HEK293 (cell line): ENCODE measurements around the gene CBX1.
A peak's percentile ranks its signal among the peaks of the same experiment; 100 is the strongest.

Source experiments
- CTCF ChIA-PET: fragments of 350-600 bp; formaldehyde crosslinking; extraction: SDS; loops from one replicate; lab custom pipeline; 2021; ENCODE audit warnings: antibody characterized with exemption; lab: Yijun Ruan, JAX
- POLR2A ChIA-PET: fragments of 300-600 bp; formaldehyde crosslinking; extraction: SDS; loops from one replicate; lab custom pipeline; 2020; ENCODE audit warnings: antibody characterized with exemption, inconsistent platforms; lab: Yijun Ruan, JAX
- H3K27ac ChIP-seq: fragments of 200-500 bp; sonication (Bioruptor generic); 2 replicates; pipeline ENCODE4 v1.5.1; 2014; ENCODE audit warnings: low read depth, low read length, control low read depth, inconsistent platforms; ENCODE audit errors: extremely low read depth
- H3K36me3 ChIP-seq, 2 experiments: fragments of 200-500 bp in 1 of 2; sonication (Bioruptor generic) in 1 of 2; 1 replicate in 1 of 2; 2 replicates in 1 of 2; pipeline ENCODE4 v1.5.1; 2014 to 2017; ENCODE audit warnings: inconsistent platforms in 2 of 2, low read length in 2 of 2; ENCODE audit not compliant: control insufficient read depth in 2 of 2, insufficient read depth in 1 of 2
- H3K4me1 ChIP-seq: fragments of 200-500 bp; sonication (Bioruptor generic); 2 replicates; pipeline ENCODE4 v1.5.1; 2014; ENCODE audit warnings: mild to moderate bottlenecking, low read length, inconsistent platforms; ENCODE audit not compliant: control insufficient read depth, insufficient read depth
- H3K4me3 ChIP-seq: 2 replicates; pipeline ENCODE4 v1.5.1; 2011; ENCODE audit warnings: low read depth, mild to moderate bottlenecking, control low read depth, low read length, moderate library complexity
- H3K9me3 ChIP-seq: fragments of 200-500 bp; sonication (Bioruptor generic); 2 replicates; pipeline ENCODE4 v1.5.1; 2014; ENCODE audit warnings: low read depth, low read length, inconsistent platforms; ENCODE audit not compliant: control insufficient read depth, insufficient read depth
- AEBP2 ChIP-seq: fragments of 450-650 bp; formaldehyde crosslinking; IDR thresholded peaks from 2 replicates; pipeline ENCODE4 v1.5.1; 2016; ENCODE audit warnings: missing biosample characterization, missing genetic modification characterization, borderline replicate concordance
- GLI4 ChIP-seq: fragments of 450-650 bp; formaldehyde crosslinking; IDR thresholded peaks from 2 replicates; pipeline ENCODE4 v1.5.1; 2016; ENCODE audit warnings: missing biosample characterization, missing genetic modification characterization
- KLF1 ChIP-seq: fragments of 450-650 bp; formaldehyde crosslinking; IDR thresholded peaks from 2 replicates; pipeline ENCODE4 v1.5.1; 2016; ENCODE audit warnings: missing biosample characterization, missing genetic modification characterization
- PRDM2 ChIP-seq: fragments of 450-650 bp; formaldehyde crosslinking; IDR thresholded peaks from 2 replicates; pipeline ENCODE4 v1.5.1; 2016; ENCODE audit warnings: missing biosample characterization, missing genetic modification characterization, borderline replicate concordance
- RBAK ChIP-seq: fragments of 450-650 bp; formaldehyde crosslinking; IDR thresholded peaks from 2 replicates; pipeline ENCODE4 v1.5.1; 2016; ENCODE audit warnings: missing biosample characterization, missing genetic modification characterization
- SCRT2 ChIP-seq: fragments of 450-650 bp; formaldehyde crosslinking; IDR thresholded peaks from 2 replicates; pipeline ENCODE4 v1.5.1; 2016; ENCODE audit warnings: missing biosample characterization, missing genetic modification characterization
- SP2 ChIP-seq: fragments of 450-650 bp; formaldehyde crosslinking; IDR thresholded peaks from 2 replicates; pipeline ENCODE4 v1.5.1; 2016; ENCODE audit warnings: missing biosample characterization, missing genetic modification characterization
- TCF7L2 ChIP-seq: IDR thresholded peaks from 2 replicates; pipeline ENCODE4 v1.6.1; 2011; ENCODE audit warnings: low read depth, mild to moderate bottlenecking, inconsistent platforms, low read length, moderate library complexity, borderline replicate concordance
- WT1 ChIP-seq: fragments of 450-650 bp; formaldehyde crosslinking; IDR thresholded peaks from 2 replicates; pipeline ENCODE4 v1.5.1; 2016; ENCODE audit warnings: missing biosample characterization, missing genetic modification characterization
- ZNF138 ChIP-seq: fragments of 450-650 bp; formaldehyde crosslinking; IDR thresholded peaks from 2 replicates; pipeline ENCODE4 v1.5.1; 2016; ENCODE audit warnings: missing biosample characterization, missing genetic modification characterization, borderline replicate concordance
- ZNF510 ChIP-seq: fragments of 450-650 bp; formaldehyde crosslinking; IDR thresholded peaks from 2 replicates; pipeline ENCODE4 v1.5.1; 2018; ENCODE audit warnings: mild to moderate bottlenecking, missing genetic modification characterization, missing biosample characterization; ENCODE audit not compliant: insufficient replicate concordance
- ZNF558 ChIP-seq: fragments of 450-650 bp; formaldehyde crosslinking; IDR thresholded peaks from 2 replicates; pipeline ENCODE4 v1.5.1; 2016; ENCODE audit warnings: missing biosample characterization, missing genetic modification characterization
- ZNF76 ChIP-seq: fragments of 450-650 bp; formaldehyde crosslinking; IDR thresholded peaks from 2 replicates; pipeline ENCODE4; 2016; ENCODE audit warnings: low read depth, missing biosample characterization, missing genetic modification characterization, borderline replicate concordance
- ZSCAN30 ChIP-seq: fragments of 450-650 bp; IDR thresholded peaks from 2 replicates; pipeline ENCODE4 v1.5.1; 2018; ENCODE audit warnings: missing biosample characterization, mild to moderate bottlenecking, missing genetic modification characterization, moderate library complexity
- TF ChIP-seq, protein P1 (sequence below): fragments of 450-650 bp; IDR thresholded peaks from 2 replicates; pipeline ENCODE4 v1.5.1; 2018; ENCODE audit warnings: missing biosample characterization, mild to moderate bottlenecking, missing genetic modification characterization
- TF ChIP-seq, protein P2 (sequence below): fragments of 450-650 bp; formaldehyde crosslinking; IDR thresholded peaks from 2 replicates; pipeline ENCODE4 v1.5.1; 2017; ENCODE audit warnings: missing biosample characterization, missing genetic modification characterization

The CBX1 gene

DNA sequence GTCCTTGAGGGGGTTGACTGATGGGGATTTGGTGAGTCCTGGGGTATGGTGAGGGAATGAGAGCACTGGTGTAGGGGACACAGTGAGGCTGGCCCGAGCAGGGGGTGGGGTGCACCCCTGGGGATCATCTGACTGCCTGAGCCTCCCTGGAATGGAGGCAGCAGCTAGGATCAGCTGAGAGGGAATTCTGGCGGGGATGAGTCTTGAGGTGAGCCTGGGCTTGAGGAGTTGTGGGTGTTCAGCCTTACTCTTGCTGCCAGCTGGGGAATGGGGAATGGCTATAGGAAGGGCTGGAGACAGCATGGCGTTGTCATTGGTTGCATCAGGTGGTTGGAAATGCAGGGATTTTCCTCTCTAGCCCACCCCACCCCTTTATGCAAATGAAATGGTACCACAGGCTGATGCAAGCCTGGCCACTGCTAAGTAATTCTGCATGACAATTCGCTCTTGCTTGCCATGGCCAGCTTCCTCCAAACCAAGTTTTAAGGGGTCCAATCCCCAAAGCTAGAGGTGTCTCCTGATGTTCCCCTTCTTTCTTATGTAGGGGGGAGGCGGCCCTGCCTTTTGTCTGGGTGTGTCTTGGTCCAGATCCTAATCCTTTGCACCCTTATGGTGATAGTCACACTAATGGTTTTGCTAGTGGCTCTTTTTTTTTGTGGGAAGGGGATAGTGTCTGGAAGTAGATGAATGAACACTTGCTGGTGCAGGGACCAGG lies 45.6 kb downstream of the CBX1 start (continued):
- TF ChIP-seq PRDM2 (tag by site-specific recombination) (no peak), SCRT2 (tag by site-specific recombination) (peak; percentile 95), AEBP2 (tag by site-specific recombination) (no peak), ZNF510 (tag by site-specific recombination) (no peak), GLI4 (tag by site-specific recombination) (no peak), TCF7L2 (no peak), ZNF558 (peak; percentile 32; the same call in 1 of the 2 replicates)
- TF ChIP-seq, all 188 proteins: peak for 25

DNA sequence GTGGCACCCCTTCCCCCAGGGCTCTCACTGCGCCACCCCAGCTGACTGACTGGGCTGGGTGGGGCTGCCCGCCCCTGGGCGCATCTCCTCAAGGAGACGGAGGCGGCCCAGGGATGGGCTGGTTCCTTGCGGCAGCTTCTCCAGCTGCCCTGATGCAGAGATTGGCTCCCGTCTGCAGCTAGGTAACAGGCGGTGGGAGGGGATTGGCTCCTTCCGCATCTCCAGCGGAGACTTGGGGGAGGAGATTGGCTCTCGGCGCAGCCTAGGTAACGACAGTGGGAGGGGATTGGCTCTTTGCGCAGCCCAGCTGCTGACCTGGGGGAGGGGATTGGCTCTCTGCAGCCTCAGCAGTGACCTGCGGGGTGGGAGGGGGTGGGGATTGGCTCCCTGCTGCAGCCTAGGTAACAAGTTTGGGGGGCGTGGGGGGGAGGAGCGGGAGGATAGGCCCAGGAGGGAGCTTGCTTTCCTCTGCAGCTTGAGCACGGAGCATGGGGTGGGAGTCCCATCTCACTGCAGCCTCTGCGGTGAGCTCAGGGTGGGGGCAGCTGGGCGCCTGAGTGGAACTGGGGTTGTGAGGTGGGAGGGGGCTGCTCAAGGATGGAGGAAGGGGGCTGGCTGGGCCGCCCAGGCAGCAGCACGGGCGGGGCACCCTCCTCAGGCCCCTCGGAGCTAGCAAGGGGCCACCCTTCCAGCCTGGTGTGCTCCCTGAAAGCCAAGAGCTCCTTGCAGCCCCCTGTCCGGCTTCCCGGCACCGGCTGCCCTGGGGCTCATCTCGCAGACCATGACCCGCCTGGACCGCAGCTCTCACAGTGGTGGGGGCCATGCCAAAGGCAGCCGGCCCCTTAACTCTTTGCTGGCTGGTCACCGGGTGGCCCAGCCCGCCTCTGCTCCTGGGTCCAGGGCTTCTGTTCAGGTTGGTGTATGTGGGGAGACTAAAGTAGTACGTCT lies 46.8 kb downstream of the CBX1 start:
- H3K36me3 ChIP-seq, result peaks cover 21 to 84% of the 10 kb centered on the region in 2 experiments
- no peak overlapping the region for H3K4me3 ChIP-seq
- POLR2A ChIA-PET, result interaction anchor here (0.5 to 0.9 kb wide), 4 partner anchors 20 to 835 kb away, joined by 3 read pairs; no protein-coding TSS in a partner anchor
- no peaks in the 10 kb centered on the region for H3K9me3 ChIP-seq
- TF ChIP-seq, protein P1, sequence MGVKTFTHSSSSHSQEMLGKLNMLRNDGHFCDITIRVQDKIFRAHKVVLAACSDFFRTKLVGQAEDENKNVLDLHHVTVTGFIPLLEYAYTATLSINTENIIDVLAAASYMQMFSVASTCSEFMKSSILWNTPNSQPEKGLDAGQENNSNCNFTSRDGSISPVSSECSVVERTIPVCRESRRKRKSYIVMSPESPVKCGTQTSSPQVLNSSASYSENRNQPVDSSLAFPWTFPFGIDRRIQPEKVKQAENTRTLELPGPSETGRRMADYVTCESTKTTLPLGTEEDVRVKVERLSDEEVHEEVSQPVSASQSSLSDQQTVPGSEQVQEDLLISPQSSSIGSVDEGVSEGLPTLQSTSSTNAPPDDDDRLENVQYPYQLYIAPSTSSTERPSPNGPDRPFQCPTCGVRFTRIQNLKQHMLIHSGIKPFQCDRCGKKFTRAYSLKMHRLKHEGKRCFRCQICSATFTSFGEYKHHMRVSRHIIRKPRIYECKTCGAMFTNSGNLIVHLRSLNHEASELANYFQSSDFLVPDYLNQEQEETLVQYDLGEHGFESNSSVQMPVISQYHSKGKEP (tag by site-specific recombination), result 0 out of 2 replicates have a peak, but pooled peaks have one; percentile 6
- TF ChIP-seq ZSCAN30, result no peak
- no peak for TF ChIP-seq WT1
- TF ChIP-seq RBAK (tag by site-specific recombination), result no peak
- no peak for TF ChIP-seq ZNF76 (tag by site-specific recombination)
- TF ChIP-seq, protein P2, sequence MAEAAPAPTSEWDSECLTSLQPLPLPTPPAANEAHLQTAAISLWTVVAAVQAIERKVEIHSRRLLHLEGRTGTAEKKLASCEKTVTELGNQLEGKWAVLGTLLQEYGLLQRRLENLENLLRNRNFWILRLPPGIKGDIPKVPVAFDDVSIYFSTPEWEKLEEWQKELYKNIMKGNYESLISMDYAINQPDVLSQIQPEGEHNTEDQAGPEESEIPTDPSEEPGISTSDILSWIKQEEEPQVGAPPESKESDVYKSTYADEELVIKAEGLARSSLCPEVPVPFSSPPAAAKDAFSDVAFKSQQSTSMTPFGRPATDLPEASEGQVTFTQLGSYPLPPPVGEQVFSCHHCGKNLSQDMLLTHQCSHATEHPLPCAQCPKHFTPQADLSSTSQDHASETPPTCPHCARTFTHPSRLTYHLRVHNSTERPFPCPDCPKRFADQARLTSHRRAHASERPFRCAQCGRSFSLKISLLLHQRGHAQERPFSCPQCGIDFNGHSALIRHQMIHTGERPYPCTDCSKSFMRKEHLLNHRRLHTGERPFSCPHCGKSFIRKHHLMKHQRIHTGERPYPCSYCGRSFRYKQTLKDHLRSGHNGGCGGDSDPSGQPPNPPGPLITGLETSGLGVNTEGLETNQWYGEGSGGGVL, result peak; percentile 59
- peak; percentile 49 for TF ChIP-seq SP2
- TF ChIP-seq ZNF138 (tag by site-specific recombination), result no peak
- peak; percentile 32; the same call in 1 of the 2 replicates for TF ChIP-seq KLF1 (tag by site-specific recombination)
- TF ChIP-seq, all 188 proteins: peak for 4
- H3K4me1 ChIP-seq, result peaks cover 49% of the 10 kb centered on the region
- CTCF ChIA-PET, result interaction anchor here (0.6 to 4.1 kb wide), 9 partner anchors 13 to 766 kb away, joined by 3 to 29 read pairs (median 5); no protein-coding TSS in a partner anchor
- peak overlapping the region; percentile 77; the same call in 1 of the 2 replicates for H3K27ac ChIP-seq
